ENCODE data around the gene ATP9B.

DNA sequence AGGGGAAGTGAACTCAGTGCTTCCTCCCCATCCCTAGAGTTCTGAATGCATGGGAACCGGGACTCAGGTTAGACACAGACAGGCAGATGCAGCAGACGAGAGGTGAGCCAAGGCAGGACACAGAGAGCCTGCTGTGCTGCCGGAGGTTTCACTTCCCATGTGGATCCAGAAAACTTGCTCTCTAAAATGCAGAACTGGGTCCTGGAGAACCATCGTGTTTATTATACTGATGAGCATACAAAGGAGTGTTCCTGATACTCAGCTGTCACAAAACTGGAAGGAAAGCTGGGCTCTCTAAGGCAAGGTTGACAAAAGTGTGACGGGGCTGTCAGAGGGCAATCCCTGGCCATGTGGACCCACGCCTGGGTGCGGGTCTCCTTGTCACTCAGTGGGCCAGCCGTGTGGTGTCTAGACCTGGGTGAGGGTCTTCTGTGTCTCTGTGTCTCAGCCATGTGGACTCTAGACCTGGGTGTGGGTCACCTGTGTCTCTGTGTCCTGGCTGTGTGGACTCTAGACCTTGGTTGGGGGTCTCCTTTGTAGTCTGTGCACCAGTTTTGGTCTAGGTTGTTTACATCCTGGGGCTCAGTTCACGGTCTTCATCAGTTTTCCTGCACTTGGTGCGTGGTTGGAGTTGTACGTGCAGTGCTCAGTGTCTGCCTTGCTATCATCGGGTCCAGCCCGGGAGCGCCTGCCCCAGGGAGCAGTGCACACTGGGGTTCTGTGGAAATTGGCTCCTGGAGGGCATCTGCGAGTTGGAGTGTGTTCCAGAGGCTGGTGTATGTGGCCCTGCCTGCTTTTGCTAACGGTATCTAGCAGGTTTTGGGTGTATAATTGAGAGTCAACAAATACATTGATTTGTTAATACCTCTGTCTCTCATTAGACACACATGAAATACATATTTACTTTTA, 141.1 kb downstream of the ATP9B start:
- TF ChIP-seq, protein P1, sequence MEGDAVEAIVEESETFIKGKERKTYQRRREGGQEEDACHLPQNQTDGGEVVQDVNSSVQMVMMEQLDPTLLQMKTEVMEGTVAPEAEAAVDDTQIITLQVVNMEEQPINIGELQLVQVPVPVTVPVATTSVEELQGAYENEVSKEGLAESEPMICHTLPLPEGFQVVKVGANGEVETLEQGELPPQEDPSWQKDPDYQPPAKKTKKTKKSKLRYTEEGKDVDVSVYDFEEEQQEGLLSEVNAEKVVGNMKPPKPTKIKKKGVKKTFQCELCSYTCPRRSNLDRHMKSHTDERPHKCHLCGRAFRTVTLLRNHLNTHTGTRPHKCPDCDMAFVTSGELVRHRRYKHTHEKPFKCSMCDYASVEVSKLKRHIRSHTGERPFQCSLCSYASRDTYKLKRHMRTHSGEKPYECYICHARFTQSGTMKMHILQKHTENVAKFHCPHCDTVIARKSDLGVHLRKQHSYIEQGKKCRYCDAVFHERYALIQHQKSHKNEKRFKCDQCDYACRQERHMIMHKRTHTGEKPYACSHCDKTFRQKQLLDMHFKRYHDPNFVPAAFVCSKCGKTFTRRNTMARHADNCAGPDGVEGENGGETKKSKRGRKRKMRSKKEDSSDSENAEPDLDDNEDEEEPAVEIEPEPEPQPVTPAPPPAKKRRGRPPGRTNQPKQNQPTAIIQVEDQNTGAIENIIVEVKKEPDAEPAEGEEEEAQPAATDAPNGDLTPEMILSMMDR (conservative IDR thresholded peaks at IDR 0.05): no peak
- no peak for TF ChIP-seq EZH2 (IDR thresholded peaks at IDR 0.05; ENCODE audit: low read depth)

Measured in PC-9 (cell line).